ENCODE data around the gene OR2A5.

DNA sequence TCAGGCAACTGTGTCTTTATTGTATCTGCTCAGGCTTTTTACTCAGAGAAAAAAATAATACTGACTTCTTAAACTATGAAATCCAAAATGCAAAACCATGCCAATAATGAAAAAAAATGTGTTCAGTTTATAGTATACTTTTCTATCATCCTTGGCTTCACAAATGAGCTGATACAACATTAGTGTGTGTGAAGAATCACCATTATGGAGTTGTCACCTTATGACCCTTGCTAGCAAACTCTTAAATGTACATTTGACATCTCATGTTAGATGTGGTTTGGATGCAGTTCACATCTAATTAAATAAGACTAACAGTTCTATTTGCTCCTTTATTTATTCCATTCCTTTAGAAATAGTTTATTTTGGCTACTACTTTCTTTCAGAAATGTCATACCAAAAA lies 56.5 kb downstream of the OR2A5 start:
- no peak for TF ChIP-seq POLR2A (IDR thresholded peaks at IDR 0.05)
- TF ChIP-seq, protein P1, sequence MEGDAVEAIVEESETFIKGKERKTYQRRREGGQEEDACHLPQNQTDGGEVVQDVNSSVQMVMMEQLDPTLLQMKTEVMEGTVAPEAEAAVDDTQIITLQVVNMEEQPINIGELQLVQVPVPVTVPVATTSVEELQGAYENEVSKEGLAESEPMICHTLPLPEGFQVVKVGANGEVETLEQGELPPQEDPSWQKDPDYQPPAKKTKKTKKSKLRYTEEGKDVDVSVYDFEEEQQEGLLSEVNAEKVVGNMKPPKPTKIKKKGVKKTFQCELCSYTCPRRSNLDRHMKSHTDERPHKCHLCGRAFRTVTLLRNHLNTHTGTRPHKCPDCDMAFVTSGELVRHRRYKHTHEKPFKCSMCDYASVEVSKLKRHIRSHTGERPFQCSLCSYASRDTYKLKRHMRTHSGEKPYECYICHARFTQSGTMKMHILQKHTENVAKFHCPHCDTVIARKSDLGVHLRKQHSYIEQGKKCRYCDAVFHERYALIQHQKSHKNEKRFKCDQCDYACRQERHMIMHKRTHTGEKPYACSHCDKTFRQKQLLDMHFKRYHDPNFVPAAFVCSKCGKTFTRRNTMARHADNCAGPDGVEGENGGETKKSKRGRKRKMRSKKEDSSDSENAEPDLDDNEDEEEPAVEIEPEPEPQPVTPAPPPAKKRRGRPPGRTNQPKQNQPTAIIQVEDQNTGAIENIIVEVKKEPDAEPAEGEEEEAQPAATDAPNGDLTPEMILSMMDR (IDR thresholded peaks at IDR 0.05), result no peak
